ENCODE measurements around the gene BTBD10.

- TF ChIP-seq CTCF (IDR thresholded peaks at IDR 0.05; ENCODE audit: low read depth, low read length) (no peak), EZH2phosphoT487 (IDR thresholded peaks at IDR 0.05; ENCODE audit: low read depth) (no peak)
These were observed 98.6 kb downstream of the BTBD10 start for GRCh38 chr11:13364388-13364787.

All from OCI-LY3 (cell line).